ENCODE measurements around the gene PODNL1.

DNA sequence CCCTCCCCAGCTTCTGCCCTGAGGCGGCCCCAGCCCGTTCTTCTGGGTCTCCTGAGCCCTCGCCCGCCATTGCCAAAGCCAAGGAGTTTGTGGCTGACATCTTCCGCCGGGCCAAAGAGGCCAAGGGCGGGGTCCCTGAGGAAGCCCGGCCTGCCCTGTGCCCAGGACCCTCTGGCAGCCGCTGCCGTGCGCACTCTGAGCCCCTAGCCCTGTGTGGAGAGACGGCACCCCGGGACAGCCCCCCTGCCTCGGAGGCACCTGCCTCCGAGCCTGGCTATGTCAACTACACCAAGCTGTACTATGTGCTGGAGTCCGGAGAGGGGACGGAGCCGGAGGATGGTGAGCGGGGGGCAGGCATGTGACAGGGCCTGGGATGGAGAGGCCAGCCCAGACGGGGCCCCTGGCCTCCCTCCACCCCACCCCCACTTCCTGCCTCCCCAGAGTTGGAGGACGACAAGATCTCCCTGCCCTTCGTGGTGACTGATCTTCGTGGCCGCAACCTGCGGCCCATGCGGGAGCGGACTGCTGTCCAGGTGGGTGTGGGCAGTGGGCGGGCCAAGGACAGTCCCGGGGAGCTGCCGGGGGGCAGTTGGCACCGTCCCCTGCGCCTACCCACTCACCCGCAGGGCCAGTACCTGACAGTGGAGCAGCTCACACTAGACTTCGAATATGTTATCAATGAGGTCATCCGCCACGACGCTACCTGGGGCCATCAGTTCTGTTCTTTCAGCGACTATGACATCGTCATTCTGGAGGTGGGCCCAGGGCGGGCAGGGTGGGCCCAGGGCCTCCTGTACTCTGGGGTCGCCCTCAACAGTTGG lies 21.1 kb upstream of the PODNL1 start:
- no peak for TF ChIP-seq ASH2L (IDR thresholded peaks at IDR 0.05; ENCODE audit: low read length)
- TF ChIP-seq KDM1A (IDR thresholded peaks at IDR 0.05; ENCODE audit: borderline replicate concordance, low read length): no peak

All from H1 (cell line).